Activated naive CD4-positive, alpha-beta T cell treated with anti-CD3 and anti-CD28 coated beads, Interleukin-2, amount 10 ng/mL, durations not matched to agents 7 days and 5 days (primary cell): Measurements from ENCODE around the gene ROBO1.
"Not testable (repeated sequence)": the region's sequence is repeated elsewhere in the genome, so short reads cannot be mapped to it uniquely, and the experiment has no call there.

Experiments
- CTCF ChIA-PET: fragments of 350-600 bp; sonication (Branson Sonifier 250); formaldehyde crosslinking; loops from one replicate; lab custom pipeline; 2021; ENCODE audit warnings: antibody characterized with exemption; lab: Charles Lee
- DNase-seq: peaks from one replicate; pipeline ENCODE4 v3.0.0-alpha.2; 2020
- H3K27ac Mint-ChIP-seq: one replicate; pipeline ENCODE4 v1.8.0; 2021; ENCODE audit warnings: mild to moderate bottlenecking, moderate library complexity, mixed read lengths
- H3K27me3 Mint-ChIP-seq: one replicate; pipeline ENCODE4 v1.8.0; 2021; ENCODE audit warnings: mild to moderate bottlenecking, mixed read lengths
- H3K36me3 Mint-ChIP-seq: one replicate; pipeline ENCODE4 v1.8.0; 2021; ENCODE audit warnings: mixed read lengths
- H3K4me1 Mint-ChIP-seq: one replicate; pipeline ENCODE4 v1.8.0; 2021; ENCODE audit warnings: mixed read lengths
- H3K4me3 Mint-ChIP-seq: one replicate; pipeline ENCODE4 v1.8.0; 2021; ENCODE audit warnings: mild to moderate bottlenecking, moderate library complexity, mixed read lengths
- H3K9me3 Mint-ChIP-seq: one replicate; pipeline ENCODE4 v1.8.0; 2021; ENCODE audit warnings: mixed read lengths

ROBO1 gene

GRCh38 chr3:79767905-79768267, at the start of gene ROBO1:
Gene ROBO1, minus strand, starts transcription at chr3:79767998.
- no peaks in the 10 kb centered on the region for H3K27me3 Mint-ChIP-seq
- CTCF ChIA-PET, result no interaction called here
- no peaks in the 10 kb centered on the region for H3K4me1 Mint-ChIP-seq
- H3K27ac Mint-ChIP-seq, result no peak within 1 kb of the TSS
- H3K4me3 Mint-ChIP-seq, result no peak within 1 kb of the TSS
- H3K36me3 Mint-ChIP-seq, result no peaks in the 10 kb centered on the region
- no peak for DNase-seq
- peaks cover 4% of the 10 kb centered on the region for H3K9me3 Mint-ChIP-seq

- Mint-ChIP-seq H3K9me3 (peaks cover 16% of the 10 kb centered on the region), H3K27ac (no peak overlapping the region), H3K4me1 (no peaks in the 10 kb centered on the region), H3K27me3 (no peaks in the 10 kb centered on the region), H3K4me3 (no peak overlapping the region), H3K36me3 (no peaks in the 10 kb centered on the region)
- CTCF ChIA-PET, result no interaction called here
- DNase-seq, result no peak
These were observed 49.4 kb upstream of the ROBO1 start for GRCh38 chr3:79817224-79817623.

GRCh38 chr3:79815478-79815877, 47.7 kb upstream of the ROBO1 start:
- no peaks in the 10 kb centered on the region for H3K36me3 Mint-ChIP-seq

GRCh38 chr3:79810581-79810980, 42.8 kb upstream of the ROBO1 start:
- H3K27ac Mint-ChIP-seq, result no peak overlapping the region
- no peaks in the 10 kb centered on the region for H3K4me1 Mint-ChIP-seq
- H3K36me3 Mint-ChIP-seq, result no peaks in the 10 kb centered on the region
- H3K9me3 Mint-ChIP-seq, result peaks cover 16% of the 10 kb centered on the region
- H3K4me3 Mint-ChIP-seq, result no peak overlapping the region
- DNase-seq, result no peak
- CTCF ChIA-PET, result no interaction called here
- H3K27me3 Mint-ChIP-seq, result no peaks in the 10 kb centered on the region

More at GRCh38 chr3:79815478-79815877, 47.7 kb upstream of the ROBO1 start:
- DNase-seq, result no peak
- Mint-ChIP-seq H3K27me3 (no peaks in the 10 kb centered on the region), H3K4me1 (no peaks in the 10 kb centered on the region), H3K9me3 (peaks cover 22% of the 10 kb centered on the region), H3K27ac (no peak overlapping the region), H3K4me3 (no peak overlapping the region)
- CTCF ChIA-PET, result no interaction called here

DNA sequence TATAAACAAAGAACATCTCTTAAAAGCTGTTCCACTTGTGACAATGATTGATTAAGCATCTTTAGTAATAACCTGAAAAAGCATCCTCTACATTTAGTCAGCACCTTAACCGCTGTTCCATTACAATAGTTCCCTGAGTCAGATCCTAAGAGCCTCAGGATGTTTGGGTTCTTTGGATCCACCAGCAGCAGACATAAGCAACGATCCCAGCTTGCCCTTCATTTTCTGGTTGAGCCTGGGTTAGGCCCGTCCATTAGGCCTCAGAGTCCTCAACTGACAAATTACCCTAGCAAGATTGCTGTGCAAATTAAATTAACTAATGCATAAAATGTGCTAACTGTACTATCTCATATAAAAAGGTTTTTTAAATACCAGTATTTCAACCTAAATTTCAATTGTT, 42.3 kb upstream of the ROBO1 start:
- Mint-ChIP-seq H3K4me3 (no peak overlapping the region), H3K27ac (no peak overlapping the region), H3K9me3 (peaks cover 12% of the 10 kb centered on the region), H3K4me1 (no peaks in the 10 kb centered on the region), H3K27me3 (no peaks in the 10 kb centered on the region), H3K36me3 (no peaks in the 10 kb centered on the region)
- CTCF ChIA-PET, result no interaction called here
- DNase-seq, result no peak

DNA sequence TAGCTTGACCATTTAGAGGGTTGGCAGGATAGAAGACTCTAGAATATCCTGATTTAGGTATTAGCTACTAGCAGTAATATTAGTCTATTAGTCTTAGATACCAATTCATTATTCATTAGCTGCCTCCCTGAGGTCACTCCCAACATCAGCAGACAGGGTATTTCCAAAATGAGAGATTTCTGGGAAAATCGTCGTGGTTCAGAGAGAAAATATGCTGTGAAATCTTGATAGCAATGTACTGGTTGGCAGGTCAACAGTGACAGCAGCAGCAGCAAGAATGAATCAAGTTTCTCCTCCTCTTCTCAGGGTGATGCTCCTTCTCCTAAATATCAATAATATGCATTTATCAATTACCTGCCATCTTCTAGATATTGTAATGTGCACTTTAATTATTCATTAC, 41.3 kb upstream of the ROBO1 start:
- H3K27ac Mint-ChIP-seq, result no peak overlapping the region
- peaks cover 11% of the 10 kb centered on the region for H3K9me3 Mint-ChIP-seq
- H3K4me3 Mint-ChIP-seq, result no peak overlapping the region
- no peaks in the 10 kb centered on the region for H3K4me1 Mint-ChIP-seq
- H3K36me3 Mint-ChIP-seq, result no peaks in the 10 kb centered on the region
- no peak for DNase-seq
- H3K27me3 Mint-ChIP-seq, result no peaks in the 10 kb centered on the region
- CTCF ChIA-PET, result no interaction called here

DNA sequence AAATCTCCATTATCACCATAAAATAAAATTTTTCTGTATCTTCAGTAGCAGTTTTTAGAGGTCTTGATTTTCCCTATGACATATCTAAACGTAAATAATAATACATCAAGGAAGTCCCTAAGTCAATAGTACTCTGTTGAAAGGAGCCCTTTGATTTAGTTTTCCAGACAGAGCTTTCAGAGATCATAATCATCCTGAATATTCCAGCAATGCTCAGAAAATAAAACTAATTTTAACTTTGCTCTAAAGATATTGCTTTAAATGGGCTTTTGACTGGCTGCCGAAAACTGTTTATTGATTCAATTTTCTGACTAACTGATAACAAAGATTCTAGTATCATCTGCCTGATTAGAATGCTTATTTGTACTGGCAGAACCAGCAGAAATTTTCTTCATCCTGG, 40.7 kb upstream of the ROBO1 start:
- no peak overlapping the region for H3K27ac Mint-ChIP-seq
- CTCF ChIA-PET, result no interaction called here
- H3K4me1 Mint-ChIP-seq, result no peaks in the 10 kb centered on the region
- H3K4me3 Mint-ChIP-seq, result no peak overlapping the region
- H3K27me3 Mint-ChIP-seq, result no peaks in the 10 kb centered on the region
- no peaks in the 10 kb centered on the region for H3K36me3 Mint-ChIP-seq
- DNase-seq, result no peak
- peaks cover 10% of the 10 kb centered on the region for H3K9me3 Mint-ChIP-seq

GRCh38 chr3:79790177-79790576, 22.4 kb upstream of the ROBO1 start:
- H3K27me3 Mint-ChIP-seq, H3K36me3 Mint-ChIP-seq, H3K4me3 Mint-ChIP-seq, DNase-seq, H3K27ac Mint-ChIP-seq, CTCF ChIA-PET, H3K9me3 Mint-ChIP-seq, H3K4me1 Mint-ChIP-seq: not testable (repeated sequence)

- H3K36me3 Mint-ChIP-seq, result no peaks in the 10 kb centered on the region
- H3K27ac Mint-ChIP-seq, result no peak overlapping the region
- DNase-seq, result no peak
- H3K27me3 Mint-ChIP-seq, result no peaks in the 10 kb centered on the region
- no peak overlapping the region for H3K4me3 Mint-ChIP-seq
- H3K9me3 Mint-ChIP-seq, result peaks cover 22% of the 10 kb centered on the region
- H3K4me1 Mint-ChIP-seq, result no peaks in the 10 kb centered on the region
- CTCF ChIA-PET, result no interaction called here
These were observed 5.5 kb upstream of the ROBO1 start for GRCh38 chr3:79773291-79773690.

- Mint-ChIP-seq H3K27me3 (no peaks in the 10 kb centered on the region), H3K27ac (no peak overlapping the region), H3K9me3 (peaks cover 9% of the 10 kb centered on the region), H3K4me1 (no peaks in the 10 kb centered on the region), H3K4me3 (no peak overlapping the region), H3K36me3 (no peaks in the 10 kb centered on the region)
- CTCF ChIA-PET, result no interaction called here
- DNase-seq, result no peak
These were observed 1.4 kb upstream of the ROBO1 start for GRCh38 chr3:79769229-79769628.

DNA sequence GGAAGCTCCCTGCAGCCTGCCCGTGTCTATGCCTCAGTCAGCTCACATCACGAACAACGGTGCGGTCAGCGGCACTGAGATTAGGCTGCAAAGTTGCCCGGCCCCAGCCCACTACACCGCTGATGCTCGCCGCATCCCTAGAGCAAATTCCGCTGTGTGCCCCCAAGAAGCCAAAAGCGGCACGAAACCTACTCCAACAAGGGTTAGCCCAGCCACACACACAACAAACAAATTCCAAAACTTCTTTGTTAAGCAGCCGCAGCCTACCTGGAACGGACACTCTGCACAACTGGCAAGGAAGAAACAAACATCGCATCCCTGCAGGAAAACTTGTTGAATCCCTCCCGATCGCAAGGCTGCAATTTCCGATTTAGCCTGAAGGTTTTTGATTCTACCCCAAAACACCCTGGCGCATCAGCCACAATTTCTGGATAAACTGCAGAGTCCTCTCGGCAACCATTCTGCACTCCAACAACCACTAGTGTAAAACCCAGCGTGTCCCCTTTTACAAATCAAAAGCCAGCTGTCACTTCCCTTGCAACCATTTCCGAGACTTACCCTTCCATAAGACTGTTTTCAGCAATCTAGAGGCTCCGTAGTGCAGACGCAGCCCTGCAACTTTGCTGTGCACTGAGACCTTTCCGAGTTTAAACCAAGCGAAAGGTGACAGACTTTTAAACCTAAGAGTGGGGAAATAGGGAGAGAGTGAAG, 449 bp downstream of the ROBO1 start:
- no peak for DNase-seq
- H3K27me3 Mint-ChIP-seq, result no peaks in the 10 kb centered on the region
- no peak overlapping the region for H3K27ac Mint-ChIP-seq
- no peaks in the 10 kb centered on the region for H3K4me1 Mint-ChIP-seq
- no peak overlapping the region for H3K4me3 Mint-ChIP-seq
- H3K9me3 Mint-ChIP-seq, result peaks cover 5% of the 10 kb centered on the region
- CTCF ChIA-PET, result no interaction called here
- H3K36me3 Mint-ChIP-seq, result no peaks in the 10 kb centered on the region

- Mint-ChIP-seq H3K4me1 (no peaks in the 10 kb centered on the region), H3K27me3 (no peaks in the 10 kb centered on the region), H3K36me3 (no peaks in the 10 kb centered on the region), H3K4me3 (no peak overlapping the region), H3K9me3 (peaks cover 5% of the 10 kb centered on the region), H3K27ac (no peak overlapping the region)
- CTCF ChIA-PET, result no interaction called here
- DNase-seq, result no peak
These were observed 1.2 kb downstream of the ROBO1 start for GRCh38 chr3:79766496-79767193.

DNA sequence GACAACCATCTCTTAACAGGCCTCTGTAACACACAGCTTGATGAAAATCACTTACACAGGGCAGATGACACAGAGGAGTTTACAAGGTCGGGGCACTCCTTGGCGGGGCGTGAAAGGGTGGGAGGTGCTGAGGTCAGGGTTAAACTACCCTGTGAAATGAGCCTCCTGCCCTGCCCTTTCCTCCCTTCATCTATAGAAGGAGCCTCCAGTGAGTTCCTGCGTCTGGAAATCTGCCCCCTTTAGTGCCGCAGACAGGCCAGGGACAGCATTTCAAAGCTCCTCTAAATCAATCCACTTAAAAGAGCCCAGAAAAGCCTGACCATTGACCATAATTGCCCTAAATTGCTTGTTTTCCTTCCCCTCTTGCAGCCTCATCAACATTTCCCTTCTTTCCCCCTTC, 1.9 kb downstream of the ROBO1 start:
- Mint-ChIP-seq H3K9me3 (peaks cover 5% of the 10 kb centered on the region), H3K27me3 (no peaks in the 10 kb centered on the region), H3K36me3 (no peaks in the 10 kb centered on the region), H3K27ac (no peak overlapping the region), H3K4me1 (no peaks in the 10 kb centered on the region), H3K4me3 (no peak overlapping the region)
- DNase-seq, result no peak
- CTCF ChIA-PET, result no interaction called here

- peaks cover 5% of the 10 kb centered on the region for H3K9me3 Mint-ChIP-seq
- H3K4me3 Mint-ChIP-seq, result no peak overlapping the region
- H3K36me3 Mint-ChIP-seq, result no peaks in the 10 kb centered on the region
- H3K27me3 Mint-ChIP-seq, result no peaks in the 10 kb centered on the region
- CTCF ChIA-PET, result no interaction called here
- no peak overlapping the region for H3K27ac Mint-ChIP-seq
- DNase-seq, result no peak
- H3K4me1 Mint-ChIP-seq, result no peaks in the 10 kb centered on the region
These were observed 6.4 kb downstream of the ROBO1 start for GRCh38 chr3:79761441-79761840.

- Mint-ChIP-seq H3K4me3 (no peak overlapping the region), H3K36me3 (no peaks in the 10 kb centered on the region), H3K9me3 (peaks cover 11% of the 10 kb centered on the region), H3K27me3 (no peaks in the 10 kb centered on the region), H3K4me1 (no peaks in the 10 kb centered on the region), H3K27ac (no peak overlapping the region)
- no peak for DNase-seq
- CTCF ChIA-PET, result no interaction called here
These were observed 16.1 kb downstream of the ROBO1 start for GRCh38 chr3:79751703-79752102.
